IMR-90 (cell line): ENCODE results near the gene ARL4A.

Source experiments
- BHLHE40 ChIP-seq: fragments of 150-350 bp; IDR thresholded peaks from 2 replicates; pipeline ENCODE4 v1.6.1; 2016; ENCODE audit warnings: mild to moderate bottlenecking, low read depth, low read length
- CEBPB ChIP-seq: IDR thresholded peaks from 2 replicates; pipeline ENCODE4 v1.6.1; 2012; ENCODE audit warnings: low read depth, low read length, improper control_type of control experiment
- CTCF ChIP-seq: conservative IDR thresholded peaks from 2 replicates; pipeline ENCODE4 v1.5.1; 2012; ENCODE audit warnings: mild to moderate bottlenecking, low read depth, low read length, improper control_type of control experiment
- MAFK ChIP-seq: IDR thresholded peaks from 2 replicates; pipeline ENCODE4 v1.6.1; 2012; ENCODE audit warnings: low read depth, low read length, improper control_type of control experiment
- POLR2A ChIP-seq: IDR thresholded peaks from 2 replicates; pipeline ENCODE4 v1.6.1; 2012; ENCODE audit warnings: mild to moderate bottlenecking, low read depth, low read length
- RAD21 ChIP-seq: IDR thresholded peaks from 2 replicates; pipeline ENCODE4 v1.6.1; 2012; ENCODE audit warnings: low read length, improper control_type of control experiment
- RFX5 ChIP-seq: IDR thresholded peaks from 2 replicates; pipeline ENCODE4 v1.8.0; 2012; ENCODE audit warnings: low read depth, mild to moderate bottlenecking, low read length, moderate library complexity
- SMC3 ChIP-seq: fragments of 150-350 bp; IDR thresholded peaks from 2 replicates; pipeline ENCODE4 v1.6.1; 2016; ENCODE audit warnings: low read depth, mild to moderate bottlenecking, antibody characterized with exemption, low read length, moderate library complexity

- TF ChIP-seq CTCF = no peak
- peak; percentile 80 for TF ChIP-seq MAFK
- no peak for TF ChIP-seq RAD21
- no peak for TF ChIP-seq RFX5
- peak; percentile 61 for TF ChIP-seq CEBPB
- no peak for TF ChIP-seq POLR2A
- TF ChIP-seq BHLHE40 = no peak
- no peak for TF ChIP-seq SMC3
Observed at GRCh38 chr7:12715372-12716133, 28.1 kb downstream of the ARL4A start.
